NB4 (cell line): ENCODE data around the gene RBBP6.
"Not testable (repeated sequence)": the region's sequence is repeated elsewhere in the genome, so short reads cannot be mapped to it uniquely, and the experiment has no call there.

Experiments
- CTCF ChIP-seq: IDR thresholded peaks from one replicate; pipeline ENCODE4 v1.5.1; 2012; ENCODE audit warnings: low read depth, low read length
- POLR2A ChIP-seq: IDR thresholded peaks from 2 replicates; pipeline ENCODE4 v1.6.1; 2011; ENCODE audit warnings: mild to moderate bottlenecking; ENCODE audit not compliant: insufficient read length; ENCODE audit errors: extremely low read depth

GRCh38 chr16:24575791-24576190 lies 36.4 kb downstream of the RBBP6 start:
- not testable (repeated sequence) for TF ChIP-seq CTCF, POLR2A
